H1 (cell line): ENCODE data around the gene MAML3.

ENCODE experiments used
- CHD2 ChIP-seq: IDR thresholded peaks from 2 replicates; pipeline ENCODE4 v1.6.1; 2012; ENCODE audit warnings: low read length, improper control_type of control experiment
- CTCF ChIP-seq, 3 experiments: IDR thresholded peaks; 1 replicate in 2 of 3; 2 replicates in 1 of 3; pipeline versions ENCODE4 v1.5.1 to v1.6.1; 2011; ENCODE audit warnings: low read length in 3 of 3, mild to moderate bottlenecking in 3 of 3, inconsistent platforms in 2 of 3, low read depth in 1 of 3, moderate library complexity in 1 of 3; ENCODE audit not compliant: insufficient read depth in 1 of 3; ENCODE audit errors: control extremely low read depth in 1 of 3
- EGR1 ChIP-seq: IDR thresholded peaks from 2 replicates; pipeline ENCODE4 v1.6.1; 2011; ENCODE audit warnings: low read depth, low read length, borderline replicate concordance
- HDAC2 ChIP-seq, 2 experiments: fragments of 300-600 bp in 1 of 2; sonication (generic) in 1 of 2; IDR thresholded peaks; 2 replicates each; pipeline ENCODE4 v1.6.1; 2011 to 2012; ENCODE audit warnings: low read depth in 2 of 2, low read length in 2 of 2, mild to moderate bottlenecking in 2 of 2, moderate library complexity in 2 of 2, borderline replicate concordance in 1 of 2, inconsistent platforms in 1 of 2
- HDAC6 ChIP-seq: IDR thresholded peaks from one replicate; pipeline ENCODE4 v1.7.1; 2012; ENCODE audit warnings: low read depth, mild to moderate bottlenecking, inconsistent platforms, low read length, moderate library complexity
- JUN ChIP-seq: IDR thresholded peaks from 2 replicates; pipeline ENCODE4 v1.6.1; 2011; ENCODE audit warnings: low read depth, mild to moderate bottlenecking, improper control_type of control experiment, low read length
- MAFK ChIP-seq: IDR thresholded peaks from 2 replicates; pipeline ENCODE4 v1.6.1; 2012; ENCODE audit warnings: low read depth, mild to moderate bottlenecking, improper control_type of control experiment, low read length
- POLR2AphosphoS5 ChIP-seq: IDR thresholded peaks from 2 replicates; pipeline ENCODE4 v1.6.1; 2011; ENCODE audit warnings: low read depth, low read length
- SIN3A ChIP-seq, 2 experiments: IDR thresholded peaks in 1 of 2; conservative IDR thresholded peaks in 1 of 2; 2 replicates each; pipeline ENCODE4 v1.6.1; 2011 to 2012; ENCODE audit warnings: low read length in 2 of 2, improper control_type of control experiment in 1 of 2, low read depth in 1 of 2, mild to moderate bottlenecking in 1 of 2
- SP1 ChIP-seq: IDR thresholded peaks from 2 replicates; pipeline ENCODE4 v1.6.1; 2011; ENCODE audit warnings: low read depth, low read length

GRCh38 chr4:139746431-139747171, 407.4 kb downstream of the MAML3 start:
- TF ChIP-seq JUN (no peak), CTCF (IDR thresholded peaks at IDR 0.05; ENCODE audit: control extremely low read depth in 1 of 3, insufficient read depth in 1 of 3, low read depth in 1 of 3, low read length in 3 of 3) (no peak), CHD2 (no peak), HDAC6 (no peak), MAFK (no peak), SIN3A (conservative IDR thresholded peaks at IDR 0.05 in 1 of 2, IDR thresholded peaks at IDR 0.05 in 1 of 2; ENCODE audit: low read depth in 1 of 2, low read length in 2 of 2) (no peak), POLR2AphosphoS5 (no peak), EGR1 (no peak), SP1 (no peak), HDAC2 (IDR thresholded peaks at IDR 0.05; ENCODE audit: borderline replicate concordance in 1 of 2, low read depth in 2 of 2, low read length in 2 of 2) (no peak)
